Effector memory CD4-positive, alpha-beta T cell (primary cell): Measurements from ENCODE around the gene ATP8A2.
"Not testable (repeated sequence)": the region's sequence is repeated elsewhere in the genome, so short reads cannot be mapped to it uniquely, and the experiment has no call there.

Experiments
- DNase-seq, 3 donors: peaks; one replicate each; pipeline ENCODE4 v3.0.0-alpha.2; 2020
- H3K27ac ChIP-seq: 2 replicates; pipeline ENCODE4 v1.7.0; 2013; ENCODE audit warnings: mild to moderate bottlenecking, low read length, moderate library complexity; ENCODE audit not compliant: insufficient read depth, poor library complexity, severe bottlenecking
- H3K27me3 ChIP-seq: replicated peaks from 2 replicates; pipeline ENCODE4 v1.7.0; 2013; ENCODE audit warnings: mild to moderate bottlenecking, low read length; ENCODE audit not compliant: insufficient read depth, control insufficient read depth, poor library complexity, severe bottlenecking
- H3K36me3 ChIP-seq: 2 replicates; pipeline ENCODE4 v1.7.0; 2013; ENCODE audit warnings: mild to moderate bottlenecking, low read length, moderate library complexity; ENCODE audit not compliant: control insufficient read depth, insufficient read depth
- H3K4me1 ChIP-seq: 2 replicates; pipeline ENCODE4 v1.7.0; 2013; ENCODE audit warnings: low read length, mild to moderate bottlenecking; ENCODE audit not compliant: control insufficient read depth, insufficient read depth, poor library complexity, severe bottlenecking
- H3K4me3 ChIP-seq: 2 replicates; pipeline ENCODE4 v1.7.0; 2013; ENCODE audit warnings: low read length, low read depth, mild to moderate bottlenecking; ENCODE audit not compliant: insufficient read depth, poor library complexity, severe bottlenecking
- H3K9me3 ChIP-seq: 2 replicates; pipeline ENCODE4 v1.7.0; 2013; ENCODE audit warnings: mild to moderate bottlenecking, low read length, moderate library complexity; ENCODE audit not compliant: control insufficient read depth

The ATP8A2 gene

DNA sequence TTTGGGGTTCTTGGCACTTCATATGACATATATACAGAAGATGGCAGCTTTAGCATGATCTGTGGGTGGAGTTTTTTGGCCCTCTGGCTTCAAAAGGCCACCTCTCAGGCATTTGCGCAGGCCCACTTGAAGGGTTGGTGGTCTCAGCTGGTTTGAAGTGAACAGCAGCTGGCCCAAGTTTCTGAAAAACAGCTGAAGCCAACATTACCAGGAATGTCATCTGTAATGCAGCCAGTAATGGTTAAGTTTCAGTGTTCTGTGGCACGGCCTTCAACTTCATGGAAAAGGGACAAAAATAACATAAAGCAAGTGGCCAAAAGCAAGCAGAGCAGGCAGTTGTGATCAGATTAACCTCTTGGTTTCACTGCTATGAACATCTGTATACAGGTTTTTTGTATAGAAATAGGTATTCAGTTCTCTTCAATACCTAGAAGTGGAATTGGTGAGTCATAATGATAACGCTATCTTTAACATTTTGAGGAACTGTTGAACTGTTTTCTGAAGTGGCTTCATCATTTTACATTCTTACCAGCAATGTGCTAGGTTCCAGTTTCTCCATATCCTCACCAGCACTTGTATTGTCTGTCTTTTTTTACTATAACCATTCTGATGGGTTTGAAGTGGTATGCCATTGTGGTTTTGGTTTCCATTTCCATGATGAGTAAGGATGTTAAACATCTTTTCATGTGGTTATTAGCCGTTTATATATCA is 434.6 kb downstream of the ATP8A2 start:
- Histone ChIP-seq H3K4me1 (no peaks in the 10 kb centered on the region), H3K27me3 (no peaks in the 10 kb centered on the region), H3K27ac (no peak overlapping the region), H3K36me3 (no peaks in the 10 kb centered on the region), H3K4me3 (no peak overlapping the region), H3K9me3 (no peaks in the 10 kb centered on the region)
- DNase-seq = no peak

DNA sequence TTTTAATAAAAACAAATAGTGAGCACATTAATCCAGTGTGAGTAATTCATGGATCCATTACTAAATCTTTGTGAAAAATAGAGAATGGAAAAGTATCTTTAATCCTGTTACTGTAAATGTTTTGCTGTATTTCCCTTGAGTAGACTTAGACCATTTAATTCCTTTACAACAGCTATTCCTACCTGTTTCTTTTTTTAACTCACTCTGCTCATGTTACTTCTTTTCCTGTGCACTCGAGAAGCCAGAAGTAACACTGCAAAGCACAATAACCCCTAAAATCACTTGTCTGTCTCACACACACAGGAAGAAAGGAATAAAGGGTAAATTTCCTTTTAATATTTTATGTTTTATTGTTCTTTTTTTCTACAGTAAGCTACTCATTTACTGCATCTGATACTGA is 435.8 kb downstream of the ATP8A2 start:
- no peaks in the 10 kb centered on the region for H3K36me3 ChIP-seq
- no peaks in the 10 kb centered on the region for H3K27me3 ChIP-seq
- H3K4me1 ChIP-seq = no peaks in the 10 kb centered on the region

DNA sequence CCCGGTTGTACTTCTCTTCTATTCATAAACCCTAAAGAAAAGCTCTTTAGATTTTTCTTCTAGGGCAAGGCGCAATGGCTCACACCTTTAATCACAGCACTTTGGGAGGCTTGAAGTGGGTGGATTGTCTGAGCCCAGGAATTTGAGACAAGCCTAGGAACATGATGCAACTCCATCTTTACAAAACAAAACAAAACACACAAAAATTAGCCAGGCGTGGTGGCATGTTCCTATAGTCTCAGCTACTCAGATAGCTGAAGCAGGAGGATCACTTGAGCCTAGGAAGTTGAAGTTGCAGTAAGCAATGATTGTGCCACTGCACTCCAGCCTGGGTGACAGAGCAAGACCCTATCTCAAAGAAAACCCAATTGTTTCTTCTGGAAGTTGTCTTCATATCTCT is 439.7 kb downstream of the ATP8A2 start:
- H3K27ac ChIP-seq = no peak overlapping the region
- H3K9me3 ChIP-seq = no peaks in the 10 kb centered on the region
- no peaks in the 10 kb centered on the region for H3K27me3 ChIP-seq
- H3K4me3 ChIP-seq = no peak overlapping the region
- H3K4me1 ChIP-seq = no peaks in the 10 kb centered on the region
- no peak for DNase-seq
- H3K36me3 ChIP-seq = no peaks in the 10 kb centered on the region

More for the DNA sequence above, 435.8 kb downstream of the ATP8A2 start:
- no peak overlapping the region for H3K27ac ChIP-seq
- H3K4me3 ChIP-seq = no peak overlapping the region
- DNase-seq = no peak
- no peaks in the 10 kb centered on the region for H3K9me3 ChIP-seq

DNA sequence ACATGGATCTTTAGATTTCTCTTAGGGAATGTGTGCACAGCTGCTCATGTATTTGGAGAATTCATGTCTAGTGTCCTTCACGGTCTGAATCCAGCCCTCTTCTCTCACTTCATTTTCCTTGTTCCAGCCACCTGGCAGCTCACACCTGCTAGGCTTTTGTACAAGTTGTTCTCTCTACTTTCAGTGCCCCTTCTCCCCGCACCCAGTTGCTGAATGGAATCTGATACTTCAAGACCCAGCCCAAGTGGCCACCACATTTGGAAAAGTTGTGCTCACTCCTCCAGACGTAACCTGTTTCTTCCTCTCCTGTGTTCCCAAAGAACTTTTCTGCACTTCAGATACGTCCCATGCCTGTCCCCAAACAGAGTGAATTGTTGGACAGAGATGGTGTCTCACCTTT is 444.5 kb downstream of the ATP8A2 start:
- H3K4me1 ChIP-seq = no peaks in the 10 kb centered on the region
- no peaks in the 10 kb centered on the region for H3K36me3 ChIP-seq
- no peak overlapping the region for H3K27ac ChIP-seq
- no peak for DNase-seq
- H3K27me3 ChIP-seq = no peaks in the 10 kb centered on the region
- H3K9me3 ChIP-seq = no peaks in the 10 kb centered on the region
- no peak overlapping the region for H3K4me3 ChIP-seq

DNA sequence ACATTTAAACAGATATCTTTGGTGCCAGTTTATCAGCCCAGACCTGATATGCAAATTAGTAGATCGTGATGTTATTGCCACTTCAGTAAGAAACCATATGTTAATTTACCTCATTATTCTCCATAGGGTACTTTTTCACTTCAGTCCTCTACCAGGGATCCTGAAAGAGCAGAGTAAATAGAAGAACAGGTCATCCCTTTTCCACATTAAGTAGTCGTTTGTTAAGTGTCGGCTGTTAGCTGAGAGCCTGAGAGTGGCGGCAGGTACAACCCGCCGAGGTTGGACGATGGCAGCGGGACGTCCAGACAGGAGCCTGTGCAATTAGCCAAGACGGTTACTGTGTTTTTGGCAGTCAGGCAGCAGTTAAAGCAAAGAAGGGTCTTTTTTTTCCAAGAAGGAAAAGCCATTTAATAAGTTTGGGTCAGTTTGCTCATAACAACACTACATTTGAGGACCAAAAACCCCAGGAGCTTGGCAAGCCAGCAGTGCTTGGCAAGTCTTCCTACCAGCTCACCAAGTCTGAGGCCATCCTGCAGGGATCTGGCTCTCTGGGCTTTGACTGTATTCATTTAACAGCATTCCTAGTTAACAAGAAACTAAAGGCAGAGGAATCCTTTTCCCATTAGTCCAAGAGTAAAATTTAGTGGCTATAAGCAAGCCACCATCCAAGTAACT is 448.2 kb downstream of the ATP8A2 start:
- Histone ChIP-seq H3K27ac (no peak overlapping the region), H3K9me3 (no peaks in the 10 kb centered on the region), H3K4me1 (no peaks in the 10 kb centered on the region), H3K36me3 (no peaks in the 10 kb centered on the region), H3K27me3 (no peaks in the 10 kb centered on the region), H3K4me3 (no peak overlapping the region)
- DNase-seq = no peak

DNA sequence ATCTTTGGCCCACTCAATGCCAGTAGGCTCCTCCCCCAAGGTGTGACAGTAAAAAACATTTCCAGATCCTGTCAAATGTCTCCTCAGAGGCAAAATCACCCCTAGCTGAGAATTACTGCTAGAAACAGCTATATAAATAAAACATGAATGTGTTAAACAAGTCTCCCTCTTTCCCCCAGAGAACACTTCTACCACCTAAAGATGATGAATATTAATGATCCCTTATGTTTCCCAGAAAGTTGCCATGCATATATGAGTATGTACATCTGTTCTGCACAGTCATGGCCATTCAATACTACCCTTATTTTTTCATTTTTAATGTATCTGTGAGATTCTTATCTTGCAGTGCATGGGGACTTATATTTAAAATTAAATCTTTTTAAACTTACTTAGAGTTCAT is 450.0 kb downstream of the ATP8A2 start:
- DNase-seq = no peak
- H3K36me3 ChIP-seq = no peaks in the 10 kb centered on the region
- no peaks in the 10 kb centered on the region for H3K4me1 ChIP-seq
- H3K4me3 ChIP-seq = no peak overlapping the region
- H3K27ac ChIP-seq = no peak overlapping the region
- no peaks in the 10 kb centered on the region for H3K27me3 ChIP-seq
- no peaks in the 10 kb centered on the region for H3K9me3 ChIP-seq

DNA sequence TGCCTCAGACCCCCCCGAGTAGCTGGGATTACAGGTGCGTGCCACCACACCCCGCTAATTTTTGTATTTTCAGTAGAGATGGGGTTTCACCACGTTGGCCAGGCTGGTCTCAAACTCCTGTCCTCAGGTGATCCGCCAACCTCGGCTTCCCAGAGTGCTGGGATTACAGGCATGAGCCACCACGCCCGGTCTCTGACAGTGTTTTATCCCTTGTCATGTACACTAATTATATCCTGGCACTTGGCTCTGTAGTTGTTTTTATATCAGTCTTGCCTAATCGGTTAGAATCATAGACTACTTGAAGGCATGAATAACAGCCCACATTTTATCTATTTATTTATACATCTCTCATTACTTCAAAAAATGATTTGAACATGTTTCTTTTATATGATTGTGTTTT is 455.4 kb downstream of the ATP8A2 start:
- H3K4me1 ChIP-seq, H3K27me3 ChIP-seq, H3K4me3 ChIP-seq, H3K27ac ChIP-seq, H3K9me3 ChIP-seq, H3K36me3 ChIP-seq, DNase-seq: not testable (repeated sequence)

DNA sequence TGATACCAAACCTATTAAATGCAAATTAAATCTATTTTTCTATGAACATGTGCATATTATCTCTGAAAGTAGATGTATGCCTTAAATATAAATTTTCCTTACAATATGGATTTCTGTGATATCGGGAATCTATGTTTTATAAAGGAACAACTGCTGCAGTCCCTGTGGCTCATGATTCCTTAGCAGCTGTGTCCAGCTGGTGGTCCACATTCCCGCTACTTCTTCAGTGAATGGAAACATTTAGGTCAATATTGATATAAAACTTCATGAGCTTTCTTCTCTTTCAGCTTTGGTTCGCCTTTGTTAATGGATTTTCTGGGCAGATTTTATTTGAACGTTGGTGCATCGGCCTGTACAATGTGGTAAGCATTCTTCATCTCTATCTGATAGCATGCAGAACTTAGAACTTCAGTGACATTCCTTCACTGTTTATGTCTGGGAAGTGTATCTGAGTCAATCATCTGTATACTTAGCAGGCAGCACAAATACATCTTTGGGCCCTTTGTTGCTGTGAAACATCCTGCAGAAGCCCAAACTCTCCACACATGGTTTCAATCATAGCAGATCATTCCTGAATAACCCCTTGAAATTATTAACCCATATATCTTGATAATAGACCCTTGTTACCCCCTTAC is 456.2 kb downstream of the ATP8A2 start:
- Histone ChIP-seq H3K9me3 (no peaks in the 10 kb centered on the region), H3K27ac (no peak overlapping the region), H3K27me3 (no peaks in the 10 kb centered on the region), H3K4me1 (no peaks in the 10 kb centered on the region), H3K36me3 (no peaks in the 10 kb centered on the region), H3K4me3 (no peak overlapping the region)
- DNase-seq = no peak

DNA sequence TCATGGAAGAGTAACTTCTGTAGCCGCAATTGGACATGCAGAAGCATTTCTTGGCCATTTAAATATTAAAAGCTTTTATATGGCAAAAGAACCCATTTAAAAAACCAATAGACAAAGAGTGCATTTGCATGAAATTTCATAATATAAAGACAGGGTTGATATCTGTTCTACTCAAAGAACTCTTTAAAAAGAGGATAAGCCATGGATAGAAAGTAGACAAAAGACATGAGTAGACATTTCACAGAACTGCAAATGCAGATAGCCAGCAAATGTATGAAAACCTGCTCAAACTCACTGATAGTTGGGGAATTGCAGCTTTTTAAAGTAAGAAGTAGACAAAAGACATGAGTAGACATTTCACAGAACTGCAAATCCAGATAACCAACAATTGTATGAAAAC is 462.0 kb downstream of the ATP8A2 start:
- Histone ChIP-seq H3K9me3 (no peaks in the 10 kb centered on the region), H3K36me3 (no peaks in the 10 kb centered on the region), H3K4me1 (no peaks in the 10 kb centered on the region), H3K27ac (no peak overlapping the region), H3K27me3 (no peaks in the 10 kb centered on the region), H3K4me3 (no peak overlapping the region)
- DNase-seq = no peak
